H1 (cell line): ENCODE measurements around the gene KRTAP12-4. TPM values are rescaled to one million over a fixed set of nuclear protein-coding genes. Genes with fewer than 3 reads are reported as not detected.

Experiments used
- CHD7 ChIP-seq: fragments of 300-600 bp; sonication (generic); IDR thresholded peaks from 2 replicates; pipeline ENCODE4 v1.7.1; 2012; ENCODE audit warnings: low read length, moderate library complexity, mild to moderate bottlenecking, inconsistent platforms; ENCODE audit not compliant: insufficient replicate concordance
- CTBP2 ChIP-seq: IDR thresholded peaks from 2 replicates; pipeline ENCODE4 v1.7.0; 2011; ENCODE audit warnings: borderline replicate concordance, mild to moderate bottlenecking, moderate library complexity, mixed read lengths, low read length; ENCODE audit not compliant: insufficient read depth, insufficient read length
- CTCF ChIP-seq, 3 experiments: IDR thresholded peaks; 1 replicate in 2 of 3; 2 replicates in 1 of 3; pipeline versions ENCODE4 v1.5.1 to v1.6.1; 2011; ENCODE audit warnings: low read length in 3 of 3, mild to moderate bottlenecking in 3 of 3, inconsistent platforms in 2 of 3, low read depth in 1 of 3, moderate library complexity in 1 of 3; ENCODE audit not compliant: insufficient read depth in 1 of 3; ENCODE audit errors: control extremely low read depth in 1 of 3
- E2F6 ChIP-seq: IDR thresholded peaks from 2 replicates; pipeline ENCODE4 v1.6.1; 2012; ENCODE audit warnings: inconsistent platforms
- HDAC2 ChIP-seq, 2 experiments: fragments of 300-600 bp in 1 of 2; sonication (generic) in 1 of 2; IDR thresholded peaks; 2 replicates each; pipeline ENCODE4 v1.6.1; 2011 to 2012; ENCODE audit warnings: low read depth in 2 of 2, low read length in 2 of 2, mild to moderate bottlenecking in 2 of 2, moderate library complexity in 2 of 2, borderline replicate concordance in 1 of 2, inconsistent platforms in 1 of 2
- MAFK ChIP-seq: IDR thresholded peaks from 2 replicates; pipeline ENCODE4 v1.6.1; 2012; ENCODE audit warnings: low read depth, mild to moderate bottlenecking, improper control_type of control experiment, low read length
- POLR2AphosphoS5 ChIP-seq: IDR thresholded peaks from 2 replicates; pipeline ENCODE4 v1.6.1; 2011; ENCODE audit warnings: low read depth, low read length
- TAF1 ChIP-seq: IDR thresholded peaks from 2 replicates; pipeline ENCODE4 v1.6.1; 2011; ENCODE audit warnings: mild to moderate bottlenecking, low read depth, low read length
- polyA plus RNA-seq, 7 experiments: library from polyadenylated mRNA; depleted of rRNA in 3 of 7; stranded (reverse) in 5 of 7; unstranded in 2 of 7; fragments of >200 nt in 5 of 7; fragments of 200-250 nt in 2 of 7; gene quantifications; 1 replicate in 5 of 7; 2 replicates in 1 of 7; 4 replicates in 1 of 7; pipeline versions ENCODE4 v1.2.1 to v1.2.3, GENCODE V29; 2011 to 2013; ENCODE audit warnings: missing spikeins in 2 of 7, mixed read lengths in 2 of 7
- total RNA-seq: library from RNA; stranded (reverse); fragmentation: NEBNext Ultra II Directional; extraction: Animal tissue kit (Norgen Biotek cat#: 25700); gene quantifications from 2 replicates; pipeline ENCODE4 v1.2.1, GENCODE V29; 2021

Gene KRTAP12-4
- total and polyA plus RNA-seq, 2 of the 8 experiments (the other 6 are each of a cell fraction or from before 2014, with no cell fraction given) = not detected

DNA sequence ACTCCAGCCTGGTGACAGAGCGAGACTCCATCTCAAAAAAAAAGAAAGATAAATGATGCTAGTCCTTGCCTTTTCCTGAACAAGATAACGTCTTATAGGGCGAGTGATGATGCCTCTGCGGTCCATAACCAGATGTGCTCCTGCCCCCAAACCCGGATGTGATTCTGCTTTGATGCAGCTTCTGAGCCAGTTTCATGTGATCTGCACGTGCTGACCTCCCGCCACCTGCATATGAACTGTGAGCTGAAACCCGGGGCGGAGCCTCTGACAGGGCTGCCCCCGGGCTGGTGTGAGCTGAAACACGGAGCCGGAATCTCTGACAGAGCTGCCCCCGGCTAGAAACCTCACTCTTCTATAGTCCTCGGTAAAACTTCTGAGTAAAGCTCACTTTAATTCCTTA is 1.3 kb downstream of the KRTAP12-4 start (continued):
- TF ChIP-seq CHD7 (no peak), CTBP2 (no peak), MAFK (no peak), CTCF (IDR thresholded peaks at IDR 0.05; ENCODE audit: control extremely low read depth in 1 of 3, insufficient read depth in 1 of 3, low read depth in 1 of 3, low read length in 3 of 3) (no peak), TAF1 (no peak), HDAC2 (IDR thresholded peaks at IDR 0.05; ENCODE audit: borderline replicate concordance in 1 of 2, low read depth in 2 of 2, low read length in 2 of 2) (no peak), POLR2AphosphoS5 (no peak), E2F6 (peak; percentile 96)
